ENCODE results near the gene TCTN1. TPM values are rescaled to one million over a fixed set of nuclear protein-coding genes. Genes with fewer than 3 reads are reported as not detected.
A peak's percentile ranks its signal among the peaks of the same experiment; 100 is the strongest.
"Not testable (repeated sequence)": the region's sequence is repeated elsewhere in the genome, so short reads cannot be mapped to it uniquely, and the experiment has no call there.

The TCTN1 gene
- polyA plus RNA-seq, 4 donors = 54.9 to 105 (median 81.8) TPM

GRCh38 chr12:110583137-110584059 is 30.5 kb upstream of the TCTN1 start, which contains the start of gene PPTC7:
TSS of gene PPTC7 (minus strand) at chr12:110583318. CDS start at chr12:110583031, 287 bp downstream.
- DNase-seq (ENCODE audit: low read depth in 4 of 4, low spot score in 3 of 4) = peak; percentile 90 to 94 (median 92)

- no peak for DNase-seq (ENCODE audit: low read depth in 4 of 4, low spot score in 3 of 4)
These were observed 28.6 kb upstream of the TCTN1 start for GRCh38 chr12:110585231-110585799.

GRCh38 chr12:110587102-110587501 is 26.8 kb upstream of the TCTN1 start:
- not testable (repeated sequence) for DNase-seq (ENCODE audit: low read depth in 4 of 4, low spot score in 3 of 4)

- DNase-seq (ENCODE audit: low read depth in 4 of 4, low spot score in 3 of 4) = no peak
These were observed 23.9 kb upstream of the TCTN1 start for GRCh38 chr12:110590059-110590458.

- no peak for DNase-seq (ENCODE audit: low read depth in 4 of 4, low spot score in 3 of 4)
These were observed 23.1 kb upstream of the TCTN1 start for GRCh38 chr12:110590806-110591326.

GRCh38 chr12:110591451-110592051 is 22.4 kb upstream of the TCTN1 start:
- no peak for DNase-seq (ENCODE audit: low read depth in 4 of 4, low spot score in 3 of 4)

GRCh38 chr12:110592078-110592477 is 21.9 kb upstream of the TCTN1 start:
- no peak for DNase-seq (ENCODE audit: low read depth in 4 of 4, low spot score in 3 of 4)

- DNase-seq (ENCODE audit: low read depth in 4 of 4, low spot score in 3 of 4) = not testable (repeated sequence)
These were observed 21.0 kb upstream of the TCTN1 start for GRCh38 chr12:110592919-110593318.

GRCh38 chr12:110597885-110598284 is 16.0 kb upstream of the TCTN1 start:
- no peak for DNase-seq (ENCODE audit: low read depth in 4 of 4, low spot score in 3 of 4)

- DNase-seq (ENCODE audit: low read depth in 4 of 4, low spot score in 3 of 4) = no peak
These were observed 14.6 kb upstream of the TCTN1 start for GRCh38 chr12:110599334-110599733.

GRCh38 chr12:110600254-110600653 is 13.7 kb upstream of the TCTN1 start:
- no peak for DNase-seq (ENCODE audit: low read depth in 4 of 4, low spot score in 3 of 4)

- not testable (repeated sequence) for DNase-seq (ENCODE audit: low read depth in 4 of 4, low spot score in 3 of 4)
These were observed 11.7 kb upstream of the TCTN1 start for GRCh38 chr12:110602085-110602814.

- DNase-seq (ENCODE audit: low read depth in 4 of 4, low spot score in 3 of 4) = no peak
These were observed 7.7 kb upstream of the TCTN1 start for GRCh38 chr12:110606253-110606611.

GRCh38 chr12:110613071-110613770 is 708 bp upstream of the TCTN1 start:
- no peak for DNase-seq (ENCODE audit: low read depth in 4 of 4, low spot score in 3 of 4)

GRCh38 chr12:110615171-110615570 is 1.2 kb downstream of the TCTN1 start:
- DNase-seq (ENCODE audit: low read depth in 4 of 4, low spot score in 3 of 4) = no peak

- DNase-seq (ENCODE audit: low read depth in 4 of 4, low spot score in 3 of 4) = no peak
These were observed 2.7 kb downstream of the TCTN1 start for GRCh38 chr12:110616471-110617115.

GRCh38 chr12:110619534-110619953 is 5.6 kb downstream of the TCTN1 start:
- DNase-seq (ENCODE audit: low read depth in 4 of 4, low spot score in 3 of 4) = no peak

GRCh38 chr12:110622582-110622981 is 8.7 kb downstream of the TCTN1 start:
- DNase-seq (ENCODE audit: low read depth in 4 of 4, low spot score in 3 of 4) = no peak

GRCh38 chr12:110627500-110628195 is 13.7 kb downstream of the TCTN1 start:
- DNase-seq (ENCODE audit: low read depth in 4 of 4, low spot score in 3 of 4) = no peak

All from left renal pelvis (tissue), 4 donors.